HS-5 (cell line): ENCODE results near the gene SLU7.
A peak's percentile ranks its signal among the peaks of the same experiment; 100 is the strongest.

Experiments used
- DNase-seq: peaks from one replicate; pipeline ENCODE4 v3.0.0-alpha.2; 2012; ENCODE audit warnings: low read depth

Gene SLU7

GRCh38 chr5:160418561-160419457, at the start of gene SLU7:
SLU7 (minus strand) TSS chr5:160419081; CDS start chr5:160415294, 3,787 bp downstream.
- peak; percentile 78 for DNase-seq

GRCh38 chr5:160468363-160468975, 49.6 kb upstream of the SLU7 start:
- DNase-seq, result no peak

GRCh38 chr5:160467555-160468362, 48.9 kb upstream of the SLU7 start:
- DNase-seq, result no peak

- DNase-seq, result no peak
These were observed 48.1 kb upstream of the SLU7 start for GRCh38 chr5:160466889-160467554.

GRCh38 chr5:160466116-160466515, 47.2 kb upstream of the SLU7 start:
- no peak for DNase-seq

- no peak for DNase-seq
These were observed 45.6 kb upstream of the SLU7 start for GRCh38 chr5:160464466-160464797.

GRCh38 chr5:160463740-160464465, 45.0 kb upstream of the SLU7 start:
- DNase-seq, result peak; percentile 61

- no peak for DNase-seq
These were observed 44.3 kb upstream of the SLU7 start for GRCh38 chr5:160463227-160463626.

- no peak for DNase-seq
These were observed 43.3 kb upstream of the SLU7 start for GRCh38 chr5:160462167-160462566.

GRCh38 chr5:160461378-160461777, 42.5 kb upstream of the SLU7 start:
- no peak for DNase-seq

- no peak for DNase-seq
These were observed 41.6 kb upstream of the SLU7 start for GRCh38 chr5:160460377-160461049.

GRCh38 chr5:160458806-160459800, 40.2 kb upstream of the SLU7 start:
- no peak for DNase-seq

- DNase-seq, result no peak
These were observed 38.4 kb upstream of the SLU7 start for GRCh38 chr5:160457252-160457651.

GRCh38 chr5:160456480-160457177, 37.7 kb upstream of the SLU7 start:
- no peak for DNase-seq

- no peak for DNase-seq
These were observed 36.7 kb upstream of the SLU7 start for GRCh38 chr5:160455600-160455999.

- DNase-seq, result no peak
These were observed 34.9 kb upstream of the SLU7 start for GRCh38 chr5:160453751-160454150.

- no peak for DNase-seq
These were observed 33.9 kb upstream of the SLU7 start for GRCh38 chr5:160452795-160453194.

GRCh38 chr5:160452036-160452435, 33.2 kb upstream of the SLU7 start:
- no peak for DNase-seq

GRCh38 chr5:160451281-160451680, 32.4 kb upstream of the SLU7 start:
- DNase-seq, result no peak
